GM12878 (cell line): ENCODE results near the gene ZNF282. TPM values are rescaled to one million over a fixed set of nuclear protein-coding genes. Genes with fewer than 3 reads are reported as not detected.

Experiments
- ATAC-seq: fragments of 200-7000 bp; cut with Tn5 transposase; 3 replicates; pipeline ENCODE4 v1.9.1; 2020; ENCODE audit warnings: mild to moderate bottlenecking, moderate library complexity
- BruUV-seq: library from RNA; stranded (reverse); fragments of 400-500 nt; replicated peaks from 2 replicates; lab custom pipeline; 2021; lab: Mats Ljungman, UMichigan
- CTCF ChIA-PET: fragments of 300-600 bp; sonication (Branson Sonifier 250); formaldehyde crosslinking; extraction: SDS; loops from one replicate; lab custom pipeline; 2021; ENCODE audit warnings: inconsistent platforms; lab: Yijun Ruan, JAX
- POLR2A ChIA-PET: fragments of 350-600 bp; formaldehyde crosslinking; extraction: SDS; loops from one replicate; lab custom pipeline; 2021; ENCODE audit warnings: inconsistent platforms; lab: Charles Lee
- RAD21 ChIA-PET: fragments of 300-600 bp; sonication (Branson Sonifier 250); formaldehyde crosslinking; loops from one replicate; lab custom pipeline; 2023; ENCODE audit warnings: antibody characterized with exemption; ENCODE audit not compliant: unreplicated experiment; lab: Charles Lee
- SMC1A ChIA-PET: fragments of 300-600 bp; sonication (Branson Sonifier 250); formaldehyde crosslinking; loops from one replicate; lab custom pipeline; 2023; ENCODE audit not compliant: unreplicated experiment, uncharacterized antibody; lab: Charles Lee
- DNase-seq: peaks from one replicate; pipeline ENCODE4 v3.0.0-alpha.2; 2011; ENCODE audit warnings: low read depth, low spot score
- FAIRE-seq: peaks from 3 replicates; lab custom pipeline; 2011; peaks lifted over from hg19 to GRCh38; lab: Jason Lieb, UNC
- H2AFZ ChIP-seq: 2 replicates; pipeline ENCODE4 v1.6.0; 2011; ENCODE audit warnings: low read depth, low read length, control low read depth; ENCODE audit not compliant: control insufficient read depth
- H3K27ac ChIP-seq: 2 replicates; pipeline ENCODE4 v1.5.1; 2011; ENCODE audit warnings: control low read depth; ENCODE audit not compliant: control insufficient read depth, insufficient read depth
- H3K27me3 ChIP-seq, 2 experiments: replicated peaks in 1 of 2; 2 replicates each; pipeline versions ENCODE4 v1.6.0 to v1.6.1; 2011; ENCODE audit warnings: low read length in 1 of 2; ENCODE audit not compliant: control insufficient read depth in 2 of 2, insufficient read depth in 2 of 2
- H3K36me3 ChIP-seq, 2 experiments: 2 replicates each; pipeline ENCODE4 v1.5.1; 2011; ENCODE audit warnings: low read length in 1 of 2; ENCODE audit not compliant: control insufficient read depth in 2 of 2, insufficient read depth in 2 of 2
- H3K4me1 ChIP-seq: 2 replicates; pipeline ENCODE4 v1.6.1; 2011; ENCODE audit warnings: mild to moderate bottlenecking, low read length, moderate library complexity, mixed read lengths; ENCODE audit not compliant: control insufficient read depth, insufficient read depth
- H3K4me2 ChIP-seq: 2 replicates; pipeline ENCODE4 v1.6.0; 2011; ENCODE audit warnings: control low read depth; ENCODE audit not compliant: control insufficient read depth, insufficient read depth
- H3K4me3 ChIP-seq: fragments of 200-600 bp; sonication (generic); 2 replicates; pipeline ENCODE4 v1.5.1; 2016
- H3K79me2 ChIP-seq: 2 replicates; pipeline ENCODE4 v1.6.0; 2011; ENCODE audit warnings: low read length; ENCODE audit not compliant: control insufficient read depth, insufficient read depth
- H3K9ac ChIP-seq: 2 replicates; pipeline ENCODE4 v1.8.0; 2011; ENCODE audit warnings: low read length, control low read depth, mixed read lengths; ENCODE audit not compliant: control insufficient read depth, insufficient read depth
- H3K9me3 ChIP-seq: replicated peaks from 3 replicates; pipeline ENCODE4 v1.5.1; 2011; ENCODE audit warnings: mild to moderate bottlenecking, low read length; ENCODE audit not compliant: control insufficient read depth, insufficient read depth
- H4K20me1 ChIP-seq: 2 replicates; pipeline ENCODE4 v1.6.0; 2011; ENCODE audit not compliant: control insufficient read depth, insufficient read depth
- EGR1 ChIP-seq, 2 experiments: IDR thresholded peaks; 1 replicate in 1 of 2; 2 replicates in 1 of 2; pipeline ENCODE4 v1.6.1; 2011 to 2012; ENCODE audit warnings: low read depth in 2 of 2, low read length in 2 of 2, borderline replicate concordance in 1 of 2, mild to moderate bottlenecking in 1 of 2, moderate library complexity in 1 of 2
- KLF5 ChIP-seq: fragments of 450-650 bp; IDR thresholded peaks from 2 replicates; pipeline ENCODE4 v1.6.1; 2014; ENCODE audit warnings: mild to moderate bottlenecking; ENCODE audit not compliant: partially characterized antibody
- MYC ChIP-seq: IDR thresholded peaks from 2 replicates; pipeline ENCODE4 v1.6.1; 2011; ENCODE audit warnings: mild to moderate bottlenecking, low read length, moderate library complexity, inconsistent platforms; ENCODE audit not compliant: insufficient read depth, insufficient replicate concordance, insufficient read length, severe bottlenecking
- ZSCAN29 ChIP-seq: fragments of 450-650 bp; IDR thresholded peaks from 2 replicates; pipeline ENCODE4 v1.6.1; 2017; ENCODE audit warnings: mild to moderate bottlenecking, moderate library complexity
- in situ Hi-C: fragments of 300-500 bp; cut with MboI; formaldehyde crosslinking; loops from 9 replicates; pipeline ENCODE4 v1.14.3; 2018; ENCODE audit warnings: mixed read lengths
- intact Hi-C: fragments of 100-400 bp; cut with micrococcal nuclease; formaldehyde crosslinking; loops from one replicate; pipeline ENCODE4 v1.14.2; 2022; ENCODE audit not compliant: unreplicated experiment
- polyA plus RNA-seq, 11 experiments: library from polyadenylated mRNA; depleted of rRNA in 4 of 11; unstranded in 6 of 11; stranded (reverse) in 5 of 11; fragments of >200 nt; fragmentation: Nextera tagmentation in 4 of 11; fragmentation: Illumina TruSeq in 1 of 11; extraction: Ambion mirVana in 4 of 11; extraction: Trizol in 1 of 11; gene quantifications; 1 replicate in 1 of 11; 2 replicates in 10 of 11; pipeline versions ENCODE4 v1.2.1 to v1.2.3, GENCODE V29; 2011 to 2016; ENCODE audit warnings: inconsistent platforms in 2 of 11, missing spikeins in 2 of 11, low read depth in 1 of 11
- total RNA-seq, 4 experiments: library from RNA; depleted of rRNA in 3 of 4; stranded (reverse); fragments of >200 nt in 3 of 4; fragmentation: Illumina TruSeq in 1 of 4; extraction: Trizol in 1 of 4; gene quantifications; 2 replicates each; pipeline versions ENCODE4 v1.2.1 to v1.2.3, GENCODE V29; 2013 to 2021
- TF ChIP-seq, protein P1 (sequence below): fragments of 450-650 bp; IDR thresholded peaks from 2 replicates; pipeline ENCODE4 v1.6.1; 2016; ENCODE audit warnings: mild to moderate bottlenecking
- TF ChIP-seq, protein P2 (sequence below): fragments of 450-650 bp; IDR thresholded peaks from 2 replicates; pipeline ENCODE4 v1.6.1; 2017; ENCODE audit warnings: mild to moderate bottlenecking

Gene ZNF282
- total and polyA plus RNA-seq, 10 of the 15 experiments (the other 5 are each of a cell fraction or from before 2014, with no cell fraction given), result 0.35 to 28.4 (median 8.1) TPM

DNA sequence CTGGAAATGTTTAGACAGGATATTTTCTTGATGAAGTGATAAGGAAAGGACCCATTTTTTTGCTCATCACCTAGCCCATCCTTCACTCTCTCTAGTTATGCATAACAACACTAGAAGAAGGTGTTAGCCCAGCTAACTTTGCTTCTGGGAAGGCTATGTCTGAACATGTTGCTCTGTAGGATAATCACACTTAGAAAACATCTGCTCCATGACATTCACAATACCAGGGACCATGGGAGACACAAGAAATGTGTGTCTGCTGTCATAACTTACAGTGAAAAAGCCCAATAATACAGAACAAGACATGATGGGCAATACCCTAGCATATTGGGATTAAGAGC is 13.9 kb upstream of the ZNF282 start:
- no TSS peak for BruUV-seq
- no peak for ATAC-seq
- no peak overlapping the region for H3K4me3 ChIP-seq
- TF ChIP-seq MYC (no peak), KLF5 (no peak), EGR1 (IDR thresholded peaks at IDR 0.05; ENCODE audit: borderline replicate concordance in 1 of 2, low read depth in 2 of 2, low read length in 2 of 2) (no peak), ZSCAN29 (no peak)
- TF ChIP-seq, protein P1, sequence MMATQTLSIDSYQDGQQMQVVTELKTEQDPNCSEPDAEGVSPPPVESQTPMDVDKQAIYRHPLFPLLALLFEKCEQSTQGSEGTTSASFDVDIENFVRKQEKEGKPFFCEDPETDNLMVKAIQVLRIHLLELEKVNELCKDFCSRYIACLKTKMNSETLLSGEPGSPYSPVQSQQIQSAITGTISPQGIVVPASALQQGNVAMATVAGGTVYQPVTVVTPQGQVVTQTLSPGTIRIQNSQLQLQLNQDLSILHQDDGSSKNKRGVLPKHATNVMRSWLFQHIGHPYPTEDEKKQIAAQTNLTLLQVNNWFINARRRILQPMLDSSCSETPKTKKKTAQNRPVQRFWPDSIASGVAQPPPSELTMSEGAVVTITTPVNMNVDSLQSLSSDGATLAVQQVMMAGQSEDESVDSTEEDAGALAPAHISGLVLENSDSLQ, result no peak
- TF ChIP-seq, protein P2, sequence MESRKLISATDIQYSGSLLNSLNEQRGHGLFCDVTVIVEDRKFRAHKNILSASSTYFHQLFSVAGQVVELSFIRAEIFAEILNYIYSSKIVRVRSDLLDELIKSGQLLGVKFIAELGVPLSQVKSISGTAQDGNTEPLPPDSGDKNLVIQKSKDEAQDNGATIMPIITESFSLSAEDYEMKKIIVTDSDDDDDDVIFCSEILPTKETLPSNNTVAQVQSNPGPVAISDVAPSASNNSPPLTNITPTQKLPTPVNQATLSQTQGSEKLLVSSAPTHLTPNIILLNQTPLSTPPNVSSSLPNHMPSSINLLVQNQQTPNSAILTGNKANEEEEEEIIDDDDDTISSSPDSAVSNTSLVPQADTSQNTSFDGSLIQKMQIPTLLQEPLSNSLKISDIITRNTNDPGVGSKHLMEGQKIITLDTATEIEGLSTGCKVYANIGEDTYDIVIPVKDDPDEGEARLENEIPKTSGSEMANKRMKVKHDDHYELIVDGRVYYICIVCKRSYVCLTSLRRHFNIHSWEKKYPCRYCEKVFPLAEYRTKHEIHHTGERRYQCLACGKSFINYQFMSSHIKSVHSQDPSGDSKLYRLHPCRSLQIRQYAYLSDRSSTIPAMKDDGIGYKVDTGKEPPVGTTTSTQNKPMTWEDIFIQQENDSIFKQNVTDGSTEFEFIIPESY, result no peak
- TF ChIP-seq, all 136 proteins: peak for 0
- peaks cover 15 to 16% of the 10 kb centered on the region in 2 experiments; a peak in 3 of 4 replicates for H3K36me3 ChIP-seq
- no peaks in the 10 kb centered on the region for H4K20me1 ChIP-seq
- ChIA-PET CTCF (interaction anchor here (0.7 kb wide), 1 partner anchor 14 kb away, joined by 3 read pairs; the partner anchor contains the start of gene ZNF282), POLR2A (no interaction called here), RAD21 (no interaction called here), SMC1A (interaction anchor here (0.5 to 1.1 kb wide), 2 partner anchors 15 to 70 kb away, joined by 3 to 4 read pairs; no protein-coding TSS in a partner anchor)
- H3K27ac ChIP-seq, result no peak overlapping the region
- H3K79me2 ChIP-seq, result no peaks in the 10 kb centered on the region
- no peaks in the 10 kb centered on the region for H3K9me3 ChIP-seq
- in situ Hi-C loops (no loop called here), intact Hi-C loops (no loop called here)
- H3K4me2 ChIP-seq, result no peak overlapping the region
- H3K4me1 ChIP-seq, result no peaks in the 10 kb centered on the region
- no peak for FAIRE-seq
- no peaks in the 10 kb centered on the region for H3K27me3 ChIP-seq
- no peak overlapping the region for H3K9ac ChIP-seq
- DNase-seq, result no peak
- no peak overlapping the region for H2AFZ ChIP-seq
